GM12892 (cell line): ENCODE measurements around the gene NAALADL2.

Experiments used
- POLR2A ChIP-seq: IDR thresholded peaks from 2 replicates; pipeline ENCODE4 v1.6.1; 2011; ENCODE audit warnings: low read depth, low read length, control low read depth
- POLR2AphosphoS5 ChIP-seq: IDR thresholded peaks from 2 replicates; pipeline ENCODE4 v1.6.1; 2011; ENCODE audit warnings: low read depth, low read length, control low read depth
- TAF1 ChIP-seq: IDR thresholded peaks from 2 replicates; pipeline ENCODE4 v1.6.1; 2011; ENCODE audit warnings: low read depth, mild to moderate bottlenecking, control low read depth, low read length, borderline replicate concordance

DNA sequence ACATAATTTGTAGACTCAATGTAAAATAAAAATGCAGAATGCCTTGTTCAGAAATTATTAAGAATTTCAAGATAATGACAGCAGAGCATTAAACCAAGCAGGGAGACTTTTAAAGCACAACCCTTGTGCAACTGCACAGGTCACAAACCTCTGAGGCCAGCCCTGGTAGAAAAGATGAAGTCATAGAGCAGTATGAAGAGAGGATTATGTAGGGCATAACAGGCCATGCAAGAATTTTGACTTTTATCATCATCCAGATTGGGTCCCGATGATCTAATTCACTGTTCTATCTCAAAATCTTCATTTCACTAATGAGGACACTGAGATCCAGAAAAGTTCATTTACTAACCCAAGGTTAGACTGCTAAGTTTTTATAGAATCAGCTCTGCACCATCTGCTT is 388.5 kb downstream of the NAALADL2 start:
- TF ChIP-seq POLR2A (no peak), TAF1 (no peak), POLR2AphosphoS5 (no peak)
